ENCODE results near the gene FAM107B.

FAM107B gene

GRCh38 chr10:14776546-14776945 is 1.8 kb upstream of the FAM107B start:
- DNase-seq (ENCODE audit: low read depth in 2 of 2) = no peak

DNA sequence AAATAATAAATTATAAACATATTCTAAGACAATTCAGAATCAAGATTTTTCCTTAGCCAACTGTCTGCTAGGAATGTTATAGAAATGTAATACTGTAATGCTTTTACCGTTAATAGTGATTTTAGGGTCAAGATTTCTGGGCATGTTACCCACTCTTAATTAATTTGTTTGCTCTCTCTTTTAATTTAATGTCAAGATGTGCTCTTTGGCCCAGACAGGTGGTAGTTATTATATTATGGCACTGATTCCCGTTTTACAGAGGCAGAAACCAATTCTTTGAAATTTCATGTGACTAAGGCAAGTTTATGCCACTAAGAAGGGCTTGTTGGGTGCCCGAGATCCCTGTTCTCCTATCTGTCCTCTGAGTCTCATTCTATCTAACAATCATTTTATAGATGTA is 959 bp upstream of the FAM107B start:
- DNase-seq (ENCODE audit: low read depth in 2 of 2) = no peak

- DNase-seq (ENCODE audit: low read depth in 2 of 2) = no peak
These were observed 500 bp downstream of the FAM107B start for GRCh38 chr10:14774214-14774580.

DNA sequence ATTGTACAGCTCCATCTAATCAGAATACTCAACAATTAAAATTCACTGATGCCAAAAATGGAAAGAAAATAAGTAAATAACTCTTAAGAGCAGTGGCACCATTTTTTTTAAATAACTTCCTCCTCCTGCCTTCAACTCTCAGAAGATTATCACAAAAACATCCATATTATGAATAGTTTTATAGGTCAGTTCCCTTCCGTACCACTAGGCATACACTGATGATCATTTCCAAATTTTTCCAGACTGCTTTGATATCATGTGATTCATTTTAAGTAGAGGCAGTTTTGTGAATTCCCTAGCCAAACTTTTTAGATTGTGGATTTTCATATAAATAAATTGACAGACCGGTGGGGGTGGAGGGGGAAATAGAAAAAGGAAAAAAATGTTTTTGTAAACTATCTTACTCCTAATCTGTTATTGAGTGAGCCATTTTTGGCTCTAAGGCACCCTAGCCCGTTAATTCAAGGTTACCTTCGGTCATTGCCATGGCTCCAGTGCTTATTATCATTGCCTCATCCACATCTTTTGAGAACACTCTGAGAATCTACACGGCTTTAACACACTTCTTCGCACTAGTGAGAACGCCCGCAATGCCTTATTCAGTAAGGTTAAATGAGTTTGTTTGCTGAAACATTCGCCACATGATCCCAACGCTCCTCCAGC is 1.0 kb downstream of the FAM107B start:
- DNase-seq (ENCODE audit: low read depth in 2 of 2) = no peak

DNA sequence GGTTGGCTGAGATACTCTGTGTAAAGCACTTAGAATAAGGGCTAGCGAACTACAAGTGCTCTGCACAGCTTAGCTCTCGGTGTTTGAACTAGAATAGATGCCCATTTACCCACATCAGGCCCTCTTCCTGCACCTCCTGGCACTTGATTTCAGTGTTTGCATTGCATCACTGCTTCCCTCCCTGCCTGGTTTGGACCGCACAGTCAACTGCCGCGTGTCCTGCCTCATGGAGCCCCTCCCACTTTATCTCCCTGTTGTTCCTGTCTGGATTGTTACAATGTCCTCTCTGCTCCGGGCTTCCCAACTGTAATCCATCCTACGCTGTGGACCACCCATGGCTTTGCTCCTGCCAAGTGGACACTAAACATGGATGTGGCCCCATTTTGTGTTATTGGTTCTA is 2.3 kb downstream of the FAM107B start:
- DNase-seq (ENCODE audit: low read depth in 2 of 2) = no peak

GRCh38 chr10:14770927-14771326 is 3.8 kb downstream of the FAM107B start:
- no peak for DNase-seq (ENCODE audit: low read depth in 2 of 2)

- DNase-seq (ENCODE audit: low read depth in 2 of 2) = no peak
These were observed 13.3 kb downstream of the FAM107B start for GRCh38 chr10:14761372-14761771.

DNA sequence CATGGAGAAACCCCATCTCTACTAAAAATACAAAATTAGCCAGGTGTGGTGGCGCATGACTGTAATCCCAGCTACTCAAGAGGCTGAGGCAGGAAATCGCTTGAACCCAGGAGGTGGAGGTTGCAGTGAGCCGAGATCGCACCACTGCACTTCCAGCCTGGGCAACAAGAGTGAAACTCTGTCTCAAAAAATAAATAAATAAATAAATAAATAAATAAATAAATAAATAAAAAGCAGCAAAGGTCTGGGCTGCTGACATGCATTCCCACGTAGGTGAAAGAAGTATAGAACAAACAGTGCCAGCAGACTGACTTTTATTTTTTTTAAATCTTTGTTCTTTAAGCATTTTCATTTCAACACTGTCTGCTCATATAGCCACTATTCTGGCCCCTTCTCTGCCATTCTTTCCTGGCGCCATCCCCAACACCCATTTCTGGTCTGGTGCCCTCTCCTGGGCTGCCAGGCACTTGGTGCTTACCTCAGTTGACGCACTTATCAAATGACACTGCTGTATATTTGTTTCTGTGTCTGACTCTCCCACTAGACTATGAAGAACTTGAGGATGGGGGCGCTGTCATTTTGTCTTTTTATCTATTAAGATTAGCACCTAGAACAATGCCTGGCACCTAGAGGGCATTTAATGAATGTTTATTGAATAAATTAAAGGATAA is 15.6 kb downstream of the FAM107B start:
- no peak for DNase-seq (ENCODE audit: low read depth in 2 of 2)

DNA sequence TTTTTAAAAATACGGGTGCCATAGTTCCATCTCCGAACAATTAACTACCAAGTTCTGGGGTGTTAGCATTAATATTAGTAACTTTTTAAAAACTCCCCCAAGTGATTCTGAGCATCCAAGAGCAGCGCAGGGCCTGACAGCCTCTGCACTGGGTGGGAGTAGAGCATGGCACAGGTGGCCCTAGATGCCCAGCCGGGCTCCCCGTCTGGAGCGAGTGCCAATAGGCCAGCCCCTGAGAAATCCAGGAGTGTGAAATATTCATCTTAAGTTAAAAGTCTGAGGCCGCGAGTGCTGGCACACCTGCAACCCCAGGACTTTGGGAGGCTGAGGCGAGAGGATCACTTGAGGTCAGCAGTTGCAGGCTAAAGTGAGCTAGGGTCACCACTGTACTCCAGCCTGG is 16.2 kb downstream of the FAM107B start:
- DNase-seq (ENCODE audit: low read depth in 2 of 2) = no peak

GRCh38 chr10:14757986-14758385 is 16.7 kb downstream of the FAM107B start:
- DNase-seq (ENCODE audit: low read depth in 2 of 2) = no peak

GRCh38 chr10:14757394-14757793 is 17.3 kb downstream of the FAM107B start:
- DNase-seq (ENCODE audit: low read depth in 2 of 2) = no peak

DNA sequence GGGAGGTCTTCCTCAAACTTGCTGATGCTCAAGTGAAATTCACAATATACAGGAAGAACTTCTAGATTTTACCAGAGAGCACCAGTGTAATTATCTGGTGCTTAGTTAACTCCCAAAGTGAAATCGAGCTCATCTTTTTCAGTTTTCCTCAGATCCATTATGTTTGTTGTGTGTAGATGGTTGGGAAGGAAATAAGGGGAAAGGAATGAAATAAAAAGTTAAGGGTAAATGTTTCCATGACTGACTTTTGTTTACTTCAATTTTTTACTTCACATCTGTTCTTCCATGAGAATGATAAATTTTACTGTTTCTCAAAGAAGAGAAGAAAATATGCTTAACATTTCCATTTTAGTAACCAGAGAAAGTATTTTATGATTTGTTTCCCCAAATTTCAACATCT is 21.3 kb downstream of the FAM107B start:
- no peak for DNase-seq (ENCODE audit: low read depth in 2 of 2)

- no peak for DNase-seq (ENCODE audit: low read depth in 2 of 2)
These were observed 22.8 kb downstream of the FAM107B start for GRCh38 chr10:14751921-14752320.

DNA sequence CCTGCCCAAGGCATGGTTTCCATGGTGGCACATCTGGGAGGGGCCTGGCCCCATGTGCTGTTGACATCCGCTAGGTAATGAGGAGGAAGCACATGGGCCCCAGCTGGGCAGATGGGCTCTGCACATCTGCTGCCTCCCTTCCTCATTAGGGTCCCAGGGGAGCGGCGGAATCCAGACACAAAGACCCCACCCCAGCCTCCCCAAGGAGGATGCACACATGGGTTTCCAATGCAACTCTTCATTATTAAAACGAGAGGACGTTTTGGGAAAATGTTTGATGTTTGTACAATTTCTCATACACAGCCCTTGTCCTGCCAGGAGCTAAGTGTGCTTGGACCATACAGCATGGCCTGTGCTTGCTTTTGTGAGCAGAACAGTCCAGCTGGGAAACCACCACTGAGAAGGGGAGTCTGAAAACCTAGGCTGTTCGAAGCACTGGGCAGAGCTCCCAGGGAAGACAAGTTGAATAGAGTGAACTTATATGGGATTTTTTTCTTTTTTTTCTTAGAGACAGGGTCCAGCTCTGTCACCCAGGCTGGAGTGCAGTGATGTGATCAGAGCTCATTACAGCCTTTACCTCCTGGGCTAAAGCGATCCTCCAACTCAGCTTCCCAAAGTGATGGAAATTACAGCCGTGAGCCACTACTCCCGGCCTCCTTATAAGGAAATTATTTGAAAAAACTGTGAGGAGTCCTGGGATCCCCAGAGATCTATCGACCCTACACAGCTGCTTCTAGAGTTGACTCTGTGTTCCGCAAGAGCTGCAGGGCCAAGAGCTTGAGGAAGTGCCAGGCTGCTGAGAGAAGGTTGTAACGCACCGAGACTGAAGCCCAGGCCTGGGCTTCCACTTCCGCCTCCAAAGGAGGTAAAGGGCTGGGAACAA is 23.4 kb downstream of the FAM107B start:
- no peak for DNase-seq (ENCODE audit: low read depth in 2 of 2)

GRCh38 chr10:14749070-14749809 is 25.5 kb downstream of the FAM107B start:
- no peak for DNase-seq (ENCODE audit: low read depth in 2 of 2)

- DNase-seq (ENCODE audit: low read depth in 2 of 2) = no peak
These were observed 26.3 kb downstream of the FAM107B start for GRCh38 chr10:14748441-14748840.

GRCh38 chr10:14742815-14743214 is 31.9 kb downstream of the FAM107B start:
- DNase-seq (ENCODE audit: low read depth in 2 of 2) = no peak

DNA sequence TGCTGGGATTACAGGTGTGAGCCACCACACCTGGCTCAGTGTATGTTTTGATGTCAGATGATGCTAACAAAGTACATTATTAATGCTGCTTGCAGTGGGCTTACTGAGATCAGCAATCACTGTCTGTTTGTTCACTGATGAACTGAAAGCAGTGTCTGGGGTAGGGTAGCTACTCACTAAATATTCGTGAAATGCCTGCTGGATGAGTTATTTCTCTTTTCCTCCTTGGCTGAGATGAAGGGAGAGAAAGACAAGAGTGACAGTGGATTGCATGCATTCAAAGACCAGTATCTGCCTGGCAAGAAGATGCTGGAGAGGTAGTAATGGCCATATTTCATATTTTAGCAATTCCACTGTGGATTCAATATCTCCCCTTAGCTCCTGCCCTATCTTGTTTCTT is 32.3 kb downstream of the FAM107B start:
- DNase-seq (ENCODE audit: low read depth in 2 of 2) = no peak

GRCh38 chr10:14740684-14741247 is 33.9 kb downstream of the FAM107B start:
- DNase-seq (ENCODE audit: low read depth in 2 of 2) = no peak

- no peak for DNase-seq (ENCODE audit: low read depth in 2 of 2)
These were observed 36.7 kb downstream of the FAM107B start for GRCh38 chr10:14737808-14738545.

- DNase-seq (ENCODE audit: low read depth in 2 of 2) = no peak
These were observed 38.1 kb downstream of the FAM107B start for GRCh38 chr10:14736600-14737081.

Measured in stimulated activated CD4-positive, alpha-beta T cell treated with anti-CD3 and anti-CD28 coated beads, Interleukin-4, amount 100 ng/mL, for 48 hours (primary cell).